ENCODE measurements around the gene RYR2.
"Not testable (repeated sequence)": the region's sequence is repeated elsewhere in the genome, so short reads cannot be mapped to it uniquely, and the experiment has no call there.

RYR2 gene

DNA sequence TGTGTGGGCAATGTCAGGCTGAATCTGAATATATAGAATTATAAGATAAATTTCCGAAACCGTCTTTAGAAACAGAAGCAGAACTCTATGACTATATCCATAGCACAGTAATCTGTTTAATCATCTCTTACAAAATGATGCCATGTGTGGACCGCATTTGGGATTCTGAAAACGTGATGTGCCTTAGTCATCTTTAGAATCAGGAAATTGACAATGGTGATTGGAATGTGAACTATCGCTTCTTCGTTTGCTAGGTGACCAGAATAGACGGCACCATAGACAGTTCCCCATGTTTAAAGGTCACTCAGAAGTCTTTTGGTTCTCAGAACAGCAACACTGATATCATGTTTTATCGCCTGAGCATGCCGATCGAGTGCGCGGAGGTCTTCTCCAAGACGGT lies 548.4 kb downstream of the RYR2 start:
- no peak for DNase-seq

DNA sequence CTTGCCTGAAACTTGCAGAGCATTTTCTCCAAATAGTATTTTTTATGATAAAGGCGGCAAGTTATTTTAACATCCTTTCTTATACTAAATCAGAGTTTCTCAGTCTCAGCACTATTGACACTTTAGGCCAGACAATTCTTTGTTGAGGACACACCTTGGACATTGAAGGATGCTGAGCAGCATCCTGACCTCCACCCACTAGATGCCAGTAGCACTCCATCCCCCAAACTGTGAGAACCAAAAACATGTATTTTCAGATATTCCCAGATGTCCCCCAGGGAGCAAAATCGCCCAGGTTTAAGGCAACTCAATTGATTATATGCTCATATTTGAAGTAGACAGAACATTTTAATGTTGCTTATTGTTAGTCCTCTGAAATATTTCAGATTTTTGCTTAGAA lies 549.4 kb downstream of the RYR2 start:
- no peak for DNase-seq

DNA sequence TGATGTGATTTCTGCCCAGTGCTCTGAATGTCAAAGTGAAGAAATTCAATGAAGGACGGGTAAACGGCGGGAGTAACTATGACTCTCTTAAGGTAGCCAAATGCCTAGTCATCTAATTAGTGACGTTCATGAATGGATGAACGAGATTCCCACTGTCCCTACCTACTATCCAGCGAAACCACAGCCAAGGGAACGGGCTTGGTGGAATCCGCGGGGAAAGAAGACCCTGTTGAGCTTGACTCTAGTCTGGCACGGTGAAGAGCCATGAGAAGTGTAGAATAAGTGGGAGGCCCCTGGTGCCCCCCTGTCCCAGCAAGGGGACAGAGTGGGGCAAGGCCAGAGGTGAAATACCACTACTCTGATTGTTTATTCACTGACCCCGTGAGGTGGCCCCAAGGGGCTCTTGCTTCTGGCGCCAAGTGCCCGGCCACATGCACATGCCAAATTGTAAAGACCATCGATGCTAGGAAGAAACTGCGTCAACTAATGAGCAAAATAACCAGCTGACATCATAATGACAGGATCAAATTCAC lies 561.1 kb downstream of the RYR2 start:
- not testable (repeated sequence) for DNase-seq

DNA sequence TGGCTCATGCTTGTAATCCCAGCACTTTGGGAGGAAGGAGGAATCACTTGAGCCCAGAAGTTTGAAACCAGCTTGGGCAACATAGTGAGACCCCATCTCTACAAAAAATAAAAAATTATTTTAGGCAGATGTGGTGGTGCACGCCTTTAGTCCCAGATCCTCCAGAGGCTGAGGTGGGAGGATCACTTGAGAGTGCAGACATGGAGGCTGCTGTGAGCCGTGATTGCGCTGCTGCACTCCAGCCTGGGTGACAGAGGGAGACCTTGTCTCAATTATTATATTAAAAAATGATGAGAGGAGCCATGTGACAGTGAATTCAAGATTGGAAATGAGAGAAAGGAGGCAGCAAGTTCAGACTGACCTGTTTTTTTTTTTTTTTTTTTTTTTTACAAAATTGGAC lies 566.4 kb downstream of the RYR2 start:
- no peak for DNase-seq

DNA sequence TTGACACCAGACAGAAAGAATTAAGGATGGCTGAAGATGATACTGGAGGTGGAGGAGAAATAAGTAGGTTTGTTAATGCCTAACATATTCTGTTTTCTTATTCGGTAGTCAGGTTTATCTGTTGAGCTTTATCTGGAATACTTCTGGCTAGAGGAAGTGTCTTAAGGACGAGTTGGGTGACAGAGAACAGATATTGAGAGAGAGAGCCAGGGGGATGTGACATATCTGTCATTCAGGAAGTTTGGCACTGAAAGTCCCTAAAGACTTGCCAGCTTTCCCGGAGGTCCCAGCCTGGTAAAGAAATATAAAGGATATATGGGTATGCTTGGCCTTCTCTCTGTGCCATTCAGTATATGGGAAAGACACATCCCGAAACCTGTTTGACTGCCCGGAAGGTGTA lies 568.2 kb downstream of the RYR2 start:
- no peak for DNase-seq

GRCh38 chr1:237613984-237614383 lies 572.0 kb downstream of the RYR2 start:
- peak; percentile 17 for DNase-seq

DNA sequence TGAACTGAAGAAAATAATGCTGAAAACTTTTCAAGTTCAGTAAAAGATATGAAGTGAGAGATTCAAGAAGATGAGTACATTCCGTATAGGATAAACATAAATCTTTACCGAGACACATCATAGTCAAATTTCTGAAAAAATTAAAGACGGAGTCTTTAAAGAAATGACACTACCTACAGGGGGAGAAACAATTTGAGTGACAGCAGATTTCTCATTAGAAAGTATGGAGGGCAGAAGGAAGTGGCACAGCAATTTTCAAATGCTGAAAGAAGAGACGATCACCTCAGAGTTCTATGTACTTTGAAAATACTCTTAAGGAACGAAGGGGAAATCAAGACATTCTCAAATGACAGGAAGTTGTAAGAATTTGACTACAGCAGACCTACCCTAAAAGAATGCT lies 577.6 kb downstream of the RYR2 start:
- DNase-seq = no peak

DNA sequence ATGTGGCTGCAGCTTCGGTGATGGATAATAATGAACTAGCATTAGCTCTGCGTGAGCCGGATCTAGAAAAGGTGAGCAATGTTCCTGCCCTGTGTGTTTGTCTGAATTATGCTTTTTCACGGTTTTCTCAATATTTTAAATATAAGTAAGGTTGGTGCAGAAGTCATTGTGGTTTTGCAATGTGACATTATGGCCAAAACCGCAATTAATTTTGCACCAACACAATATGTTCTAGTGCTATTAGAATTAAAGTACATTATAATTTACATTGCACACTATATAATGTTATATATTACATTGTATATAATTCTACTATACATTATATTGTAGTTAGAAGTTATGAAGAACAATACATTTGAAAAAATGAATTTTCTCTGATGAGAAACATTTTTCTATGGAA lies 592.9 kb downstream of the RYR2 start:
- no peak for DNase-seq

DNA sequence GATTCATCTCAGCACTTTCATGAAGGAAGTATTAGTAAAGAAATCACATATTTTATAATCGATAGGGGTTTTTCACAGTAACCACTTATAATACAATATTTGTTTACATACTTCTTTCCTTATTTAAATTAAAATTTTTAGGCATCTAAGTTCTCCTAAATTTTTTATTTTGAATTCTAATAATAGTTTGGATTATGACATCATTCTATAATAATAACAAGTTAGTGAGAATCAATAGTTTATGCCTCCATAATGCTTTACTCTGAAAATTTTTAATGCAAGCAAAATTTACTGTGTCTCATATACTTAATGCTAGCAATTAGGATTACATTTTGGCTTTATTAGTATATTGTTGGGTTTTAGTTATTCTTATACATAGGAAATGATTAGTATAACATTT lies 596.6 kb downstream of the RYR2 start:
- no peak for DNase-seq

DNA sequence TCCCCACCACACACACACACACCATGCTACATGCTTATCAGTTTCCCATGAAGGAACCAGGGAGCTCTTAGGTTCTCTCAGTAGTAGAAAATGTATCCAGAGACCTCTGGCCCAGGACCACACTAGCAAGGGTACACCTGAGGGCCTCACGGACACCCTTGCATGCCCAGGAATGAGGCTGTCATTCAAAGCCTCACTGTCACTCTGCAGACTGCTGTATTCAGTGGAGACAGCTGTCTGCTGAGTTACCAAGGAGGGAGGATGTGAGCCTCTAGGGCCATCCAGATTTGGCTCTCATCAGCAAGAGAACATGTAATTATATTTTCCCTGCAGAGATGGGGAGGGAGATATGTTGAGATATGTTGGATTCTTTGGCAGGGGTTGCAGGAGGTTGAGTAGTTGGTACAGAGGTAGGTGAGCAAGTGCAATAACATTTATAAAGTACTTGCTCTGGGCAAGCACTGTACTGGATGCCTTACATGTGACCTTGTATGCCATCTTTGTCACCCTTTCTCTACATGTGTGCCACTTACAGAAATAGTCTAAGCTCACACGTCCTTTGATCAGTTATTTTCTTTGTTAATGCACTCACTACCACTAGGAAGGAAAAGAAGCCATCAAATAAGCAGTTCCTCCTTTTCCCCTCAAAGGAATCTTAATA lies 598.2 kb downstream of the RYR2 start:
- DNase-seq = no peak

- DNase-seq = no peak
Observed at GRCh38 chr1:237640966-237641365, 599.0 kb downstream of the RYR2 start.

DNA sequence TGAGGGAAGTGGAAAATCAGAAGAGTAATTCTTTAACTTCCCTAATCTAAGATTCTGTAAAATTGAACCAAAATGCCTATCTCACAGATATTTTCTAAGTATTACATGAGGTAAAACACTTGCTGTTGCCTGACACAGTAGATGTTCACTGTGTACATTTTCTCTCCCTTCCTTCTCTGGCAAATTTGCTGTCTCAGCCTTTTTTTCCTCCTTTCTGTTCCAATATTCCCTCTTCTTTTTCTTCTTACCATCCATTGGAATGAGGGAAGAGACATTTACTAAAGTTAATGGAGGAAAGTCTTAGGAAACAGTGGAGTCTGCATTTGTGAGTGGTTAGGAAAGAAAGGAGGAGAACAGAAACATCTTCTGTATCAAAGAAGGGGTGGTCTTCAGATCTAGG lies 608.8 kb downstream of the RYR2 start:
- no peak for DNase-seq

DNA sequence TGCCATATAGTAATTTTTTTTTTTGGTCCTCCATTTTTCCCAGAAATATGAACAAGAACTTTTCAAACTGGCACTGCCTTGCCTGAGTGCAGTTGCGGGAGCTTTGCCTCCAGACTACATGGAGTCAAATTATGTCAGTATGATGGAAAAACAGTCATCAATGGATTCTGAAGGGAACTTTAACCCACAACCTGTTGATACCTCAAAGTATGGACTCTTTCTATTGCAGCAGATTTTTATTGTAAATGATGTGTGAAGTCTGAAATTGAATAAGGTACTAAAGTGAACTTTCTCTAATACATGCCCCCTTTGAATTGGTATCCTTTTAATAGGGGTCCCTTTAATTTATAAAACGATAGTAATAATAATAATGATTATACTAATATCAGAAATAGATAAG lies 613.8 kb downstream of the RYR2 start:
- no peak for DNase-seq

DNA sequence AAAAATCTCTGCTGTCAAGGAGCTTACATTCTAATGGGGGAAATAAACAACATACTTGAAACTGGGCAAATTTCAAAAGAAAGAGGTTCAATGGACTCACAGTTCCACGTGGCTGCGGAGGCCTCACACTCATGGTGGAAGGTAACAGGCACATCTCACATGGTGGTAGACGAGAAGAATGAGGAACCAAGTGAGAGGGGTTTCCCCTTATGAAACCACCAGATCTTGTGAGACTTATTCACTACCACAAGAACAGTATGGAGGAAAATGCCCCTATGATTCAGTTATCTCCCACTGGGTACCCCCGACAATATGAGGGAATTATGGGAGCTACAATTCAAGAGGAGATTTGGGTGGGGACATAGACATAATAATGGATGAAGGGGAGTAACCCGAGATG lies 622.4 kb downstream of the RYR2 start:
- no peak for DNase-seq

- no peak for DNase-seq
Observed at GRCh38 chr1:237670302-237670701, 628.3 kb downstream of the RYR2 start.

DNA sequence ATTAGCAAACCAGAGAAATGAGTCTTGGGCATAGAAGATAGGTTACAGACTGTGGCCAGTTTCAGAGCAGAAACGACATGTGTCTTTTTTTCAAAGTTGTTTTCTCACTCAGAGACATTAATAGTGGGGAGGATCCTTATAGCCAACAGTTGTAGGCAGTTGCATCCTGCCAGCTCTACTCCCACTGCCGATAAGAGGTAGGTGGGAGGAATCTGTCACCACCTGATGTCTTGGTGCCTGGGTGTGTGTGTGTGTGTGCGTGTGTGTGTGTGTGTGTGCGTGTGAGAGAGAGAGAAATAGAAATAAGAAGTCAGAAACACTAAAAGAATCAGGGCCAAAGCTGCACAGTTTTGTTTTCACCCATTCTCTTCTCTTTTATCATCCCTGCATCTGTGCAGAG lies 629.3 kb downstream of the RYR2 start:
- no peak for DNase-seq

GRCh38 chr1:237671935-237672334 lies 630.0 kb downstream of the RYR2 start:
- no peak for DNase-seq

DNA sequence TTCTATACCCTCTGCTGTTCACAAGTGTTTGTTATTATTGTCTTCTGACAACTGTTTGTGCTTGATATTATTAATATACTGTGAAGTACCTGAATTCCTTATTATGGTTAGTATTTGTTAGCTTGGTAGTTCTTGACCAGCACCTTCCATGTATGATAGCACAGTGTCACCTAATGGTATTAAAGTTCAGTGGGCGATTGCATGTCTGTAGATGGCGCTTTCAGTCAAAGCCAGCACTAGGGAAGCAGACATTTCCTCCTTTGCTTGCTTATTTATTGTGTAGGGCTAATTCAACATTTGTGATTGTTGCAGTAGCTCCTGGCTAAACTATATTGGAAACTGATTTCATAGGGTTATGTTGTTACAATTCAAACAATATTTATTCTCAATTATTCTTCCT lies 630.8 kb downstream of the RYR2 start:
- no peak for DNase-seq

DNA sequence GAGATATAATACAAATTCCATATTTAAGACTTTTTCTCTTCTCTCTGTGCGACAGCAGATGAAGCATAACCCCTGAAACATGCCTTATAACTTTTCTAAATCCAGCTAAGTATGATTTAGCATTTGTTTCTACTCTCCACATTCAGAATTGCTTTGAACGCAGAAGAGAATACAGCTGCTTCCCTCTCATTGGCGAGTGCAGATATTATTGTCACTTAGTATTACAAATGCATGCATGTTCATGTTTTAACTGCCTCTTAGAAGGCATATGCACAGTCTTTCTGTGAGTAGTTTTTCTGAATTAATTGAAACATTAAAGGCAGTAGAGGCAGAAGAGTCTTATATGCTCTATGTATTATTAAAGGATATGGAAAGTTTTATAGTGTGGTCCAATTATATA lies 631.6 kb downstream of the RYR2 start:
- DNase-seq = no peak

GRCh38 chr1:237677979-237678378 lies 636.0 kb downstream of the RYR2 start:
- peak; percentile 47 for DNase-seq

- no peak for DNase-seq
Observed at GRCh38 chr1:237679687-237680086, 637.7 kb downstream of the RYR2 start.

DNA sequence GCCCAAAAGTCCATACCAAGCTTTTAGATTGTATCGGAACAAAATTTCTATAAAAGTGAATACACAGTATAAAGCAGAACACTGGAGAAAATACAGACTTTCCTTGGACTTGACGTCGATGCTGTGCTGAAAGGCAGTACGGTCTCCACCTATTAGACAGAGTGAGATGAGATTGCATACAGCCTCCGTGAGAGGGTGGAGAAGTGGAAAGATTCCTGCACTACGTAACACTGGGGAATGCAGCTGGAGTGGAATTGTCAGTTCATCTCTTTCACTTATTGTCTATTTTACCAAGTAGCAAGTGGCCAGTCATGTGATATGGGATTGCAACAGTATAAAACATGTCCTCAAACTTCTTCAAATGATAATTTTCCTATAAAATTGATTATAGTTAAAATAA lies 639.2 kb downstream of the RYR2 start:
- DNase-seq = peak; percentile 1

- DNase-seq = no peak
Observed at GRCh38 chr1:237684236-237684635, 642.3 kb downstream of the RYR2 start.

GRCh38 chr1:237685551-237685950 lies 643.6 kb downstream of the RYR2 start:
- DNase-seq = no peak

- no peak for DNase-seq
Observed at GRCh38 chr1:237687804-237688203, 645.8 kb downstream of the RYR2 start.
